COLO668 (cell line): Measurements from ENCODE around the gene LCOR.

Experiments used
- DNase-seq: peaks from one replicate; lab custom pipeline; 2025; ENCODE audit not compliant: unreplicated experiment; lab: John Stamatoyannopoulos, UW

Gene LCOR

DNA sequence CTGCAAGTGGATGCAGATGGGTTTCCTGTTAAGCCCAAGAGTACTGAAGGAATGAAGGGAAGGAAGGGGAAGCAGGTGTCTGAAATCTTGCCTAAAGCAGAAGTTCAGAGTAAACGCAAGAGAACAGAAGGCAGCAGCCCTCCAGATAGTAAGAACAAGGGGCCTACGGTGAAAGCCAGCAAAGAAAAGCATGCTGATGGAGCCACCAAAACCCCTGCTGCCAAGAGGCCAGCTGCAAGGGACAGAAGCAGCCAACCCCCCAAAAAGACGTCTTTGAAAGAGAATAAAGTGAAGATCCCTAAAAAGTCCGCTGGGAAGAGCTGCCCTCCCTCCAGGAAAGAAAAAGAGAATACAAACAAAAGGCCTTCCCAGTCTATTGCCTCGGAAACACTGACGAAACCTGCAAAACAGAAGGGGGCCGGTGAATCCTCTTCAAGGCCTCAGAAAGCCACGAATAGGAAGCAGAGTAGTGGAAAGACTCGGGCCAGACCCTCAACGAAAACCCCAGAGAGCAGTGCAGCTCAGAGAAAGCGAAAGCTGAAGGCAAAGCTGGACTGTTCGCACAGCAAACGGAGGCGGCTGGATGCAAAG is 152.5 kb downstream of the LCOR start:
- DNase-seq, result no peak

DNA sequence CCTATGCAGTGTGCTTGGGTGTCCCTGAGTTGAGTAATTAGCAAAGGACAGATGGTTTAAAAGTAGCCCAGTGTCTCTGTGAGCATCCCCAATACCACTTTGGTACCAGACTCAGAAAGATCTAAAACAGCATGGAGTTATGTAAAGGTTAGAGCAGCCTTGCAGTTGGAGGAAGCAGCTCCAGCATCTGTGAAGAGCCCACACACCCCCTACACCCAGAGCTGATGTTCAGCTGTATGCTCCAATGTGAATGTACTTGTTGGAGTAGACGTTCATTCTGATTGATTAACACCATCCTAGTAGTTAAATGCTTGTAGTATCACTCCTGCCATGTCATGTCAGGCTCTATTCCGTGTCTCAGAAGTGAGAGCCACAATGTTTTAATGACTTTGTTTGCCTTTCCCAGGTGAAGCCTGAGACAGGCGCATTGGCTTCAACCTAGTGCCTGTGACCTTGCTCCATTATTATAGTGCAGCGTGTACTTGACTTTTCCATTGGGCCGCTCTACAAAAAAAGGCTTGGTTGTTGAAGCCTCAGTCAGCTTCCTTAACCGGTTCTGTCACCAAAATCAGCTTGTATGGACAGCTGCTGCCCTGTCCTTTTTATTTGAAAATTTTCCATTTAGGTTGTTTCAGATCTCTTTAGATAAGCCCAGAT is 154.2 kb downstream of the LCOR start:
- DNase-seq, result no peak

DNA sequence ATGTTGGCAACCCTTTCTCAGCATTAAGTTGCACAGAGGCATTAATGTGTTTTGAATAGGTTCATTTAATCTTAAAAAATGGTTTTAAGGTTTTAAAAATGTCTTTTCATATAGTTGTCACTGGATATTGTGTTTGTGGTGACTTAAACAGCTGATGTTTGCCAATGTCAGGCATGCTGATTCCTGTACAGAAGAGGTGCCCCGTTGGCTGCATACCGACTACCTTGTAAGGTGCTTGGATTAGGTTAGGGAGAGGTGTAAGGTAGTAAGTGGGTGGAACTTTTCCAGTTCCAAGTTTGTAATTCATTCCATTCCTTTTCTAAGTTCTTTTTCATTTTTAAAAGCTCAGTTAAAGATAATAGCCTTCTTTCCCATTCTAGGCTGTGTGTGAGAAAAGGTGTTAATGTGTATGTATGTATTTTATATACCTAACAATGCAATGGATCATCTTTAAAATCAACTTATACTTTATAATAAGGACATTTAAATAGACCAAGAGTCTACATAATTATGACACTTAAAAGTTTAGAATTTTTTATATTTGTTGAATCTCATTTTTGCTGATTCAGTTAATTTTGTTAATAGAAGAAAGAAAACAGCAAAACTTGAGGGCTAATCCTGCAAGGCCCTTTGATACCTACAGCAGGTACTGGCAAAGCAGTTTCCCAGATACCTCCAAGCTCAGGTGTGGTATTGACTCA is 155.2 kb downstream of the LCOR start:
- DNase-seq, result no peak

DNA sequence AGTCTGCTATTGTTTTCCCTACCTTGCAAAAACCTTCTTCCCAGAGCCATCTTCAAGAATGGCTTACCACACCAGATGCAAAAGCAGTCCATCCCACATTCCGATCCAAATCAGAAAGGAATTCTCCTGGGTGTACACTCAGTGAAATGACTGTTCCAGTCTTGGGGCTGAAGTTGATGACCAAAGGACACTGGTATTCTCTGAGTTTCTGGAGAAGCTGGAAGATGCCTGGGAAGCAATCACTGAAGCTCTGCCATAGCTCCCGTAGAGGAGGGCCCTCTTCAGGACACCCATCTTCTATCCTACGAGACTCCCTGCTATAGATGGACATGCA is 155.7 kb downstream of the LCOR start:
- DNase-seq, result no peak

DNA sequence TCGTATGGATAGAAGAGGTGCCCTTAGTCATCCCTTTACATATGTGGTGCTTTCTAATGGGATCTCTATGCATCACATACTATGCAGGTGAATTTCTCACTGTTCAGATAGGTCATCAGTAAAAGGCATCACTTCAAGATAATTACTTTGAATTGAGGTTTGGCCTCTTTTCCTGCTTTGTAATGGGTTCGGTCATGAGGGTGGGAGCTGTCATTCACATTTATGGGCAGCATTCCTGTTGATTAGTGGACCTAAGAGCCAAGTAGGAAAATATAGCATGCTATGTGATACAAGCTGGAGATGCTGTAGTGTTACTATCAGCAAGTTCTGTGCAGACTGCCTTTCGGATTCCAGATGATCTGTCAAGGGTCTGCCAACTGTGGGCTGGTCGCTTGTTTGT is 156.3 kb downstream of the LCOR start:
- no peak for DNase-seq

DNA sequence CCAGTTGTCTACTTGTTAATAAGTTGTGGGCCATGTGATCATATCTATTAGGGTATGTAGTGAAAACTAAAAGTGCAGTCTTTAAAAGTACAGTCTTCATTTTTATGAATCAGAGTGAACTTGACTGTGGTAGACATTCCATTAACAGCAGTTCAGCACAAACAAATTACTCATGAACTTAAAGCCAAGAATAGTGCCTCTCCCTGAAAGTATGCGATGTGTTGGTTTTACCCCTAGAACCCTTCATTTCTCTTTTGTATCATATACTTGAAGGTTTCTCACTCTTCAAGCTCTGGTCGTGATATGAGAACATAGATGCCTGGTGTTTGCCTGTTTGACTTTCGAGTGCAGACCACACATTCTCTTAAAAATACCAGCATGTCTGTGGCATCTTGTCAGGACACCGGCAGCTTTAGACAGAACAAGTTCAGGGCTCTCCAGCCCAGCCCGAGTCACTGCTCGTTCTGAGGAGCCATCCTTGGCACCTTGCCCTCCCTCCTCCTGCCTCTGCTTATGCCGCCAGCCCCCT is 159.3 kb downstream of the LCOR start:
- DNase-seq, result no peak

DNA sequence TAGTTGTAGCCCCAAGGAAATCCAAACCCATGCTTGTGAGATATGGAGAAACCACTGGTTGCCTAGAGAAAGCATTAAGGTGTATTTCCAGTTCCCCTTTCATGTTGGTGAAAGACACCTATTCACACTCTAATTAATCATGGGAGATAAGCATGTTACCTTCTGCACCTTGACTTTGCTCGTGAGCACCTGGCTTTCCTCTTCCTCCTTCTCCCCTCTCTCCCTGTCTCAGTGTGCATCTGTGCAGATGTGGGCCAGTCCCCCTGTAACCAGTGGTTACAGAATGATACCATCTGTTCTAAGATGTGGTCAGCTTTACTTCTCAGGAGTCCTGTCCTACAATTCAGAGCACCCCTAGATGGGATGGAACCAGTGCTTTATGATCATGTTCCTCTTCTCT is 160.6 kb downstream of the LCOR start:
- DNase-seq, result no peak

DNA sequence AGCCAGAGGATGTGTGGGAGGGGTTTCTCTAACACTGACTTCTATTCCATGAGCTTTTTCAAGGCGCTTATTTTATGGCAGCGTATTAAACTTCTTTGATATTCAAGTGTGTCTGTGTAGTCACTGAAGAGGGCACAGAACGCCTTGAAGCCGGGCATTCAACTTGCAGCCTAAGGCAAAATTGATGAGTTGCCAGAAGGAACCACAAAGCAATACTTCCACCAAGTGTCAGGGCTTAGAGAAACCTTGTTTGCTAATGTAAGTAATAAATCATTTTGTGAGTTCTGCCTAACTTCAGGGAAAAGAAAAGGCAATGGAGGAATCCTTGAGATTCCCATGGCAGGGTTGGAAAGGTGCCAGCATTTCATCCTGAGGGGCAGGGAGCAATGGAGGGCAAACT is 163.8 kb downstream of the LCOR start:
- DNase-seq, result no peak

DNA sequence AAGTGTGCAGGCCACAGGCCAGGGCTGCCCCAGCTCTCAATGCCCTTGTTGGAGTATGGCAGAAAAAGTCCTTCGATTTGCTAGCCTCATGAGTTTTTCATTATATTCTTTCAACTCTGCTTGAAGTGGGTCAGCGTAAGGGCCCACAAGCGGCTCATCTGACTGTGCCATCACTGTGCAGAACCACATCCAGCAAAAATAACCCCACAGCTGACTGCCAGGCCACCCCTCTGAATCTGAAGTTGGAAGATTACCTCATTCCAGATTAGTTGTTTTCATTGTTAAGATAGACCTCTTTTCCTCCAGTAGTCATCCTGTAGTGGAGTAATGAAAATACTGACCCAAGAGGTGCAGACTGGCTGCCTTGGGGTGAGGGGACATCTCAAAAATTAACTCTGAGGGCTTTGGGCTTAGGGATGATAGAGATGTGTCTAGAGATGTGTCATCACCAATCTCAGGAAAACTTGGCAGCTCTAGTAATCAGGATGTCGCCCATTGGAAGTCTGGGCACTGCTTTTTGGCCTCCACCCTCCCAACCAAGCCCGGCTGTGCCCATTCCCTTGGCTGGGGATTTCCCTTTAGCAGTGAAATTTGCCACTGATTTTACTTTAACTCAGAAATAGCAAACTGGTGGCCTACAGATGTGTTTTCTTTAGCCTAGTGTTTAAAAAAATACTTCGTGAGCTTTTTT is 164.3 kb downstream of the LCOR start:
- no peak for DNase-seq

DNA sequence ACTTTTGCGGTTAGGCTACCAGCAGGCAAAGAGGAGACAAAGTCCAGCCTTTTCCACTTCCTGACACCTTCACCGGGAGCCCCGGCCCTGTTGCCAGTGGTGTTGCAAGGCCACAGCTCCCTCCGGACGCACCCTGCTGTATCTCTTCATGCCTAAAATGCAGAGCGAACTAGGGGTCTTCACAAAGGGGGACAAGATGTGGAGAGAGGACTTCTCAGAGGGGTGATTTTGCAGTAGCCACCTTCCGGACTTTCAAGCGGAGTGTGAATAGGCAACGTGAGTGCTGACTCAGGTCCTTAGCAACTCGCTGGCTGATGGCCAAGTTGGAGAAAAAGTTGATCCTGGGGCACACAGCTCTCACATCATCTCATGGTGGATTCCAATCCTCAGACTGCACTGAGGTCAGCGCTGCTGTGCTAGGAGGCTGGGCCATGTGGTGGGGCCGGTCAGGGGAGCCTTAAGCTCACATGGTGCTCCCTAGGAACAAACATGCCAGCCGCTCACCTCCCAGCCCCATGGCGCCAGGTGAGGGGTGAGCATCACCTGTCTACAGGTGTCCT is 166.3 kb downstream of the LCOR start:
- peak; percentile 71 for DNase-seq

DNA sequence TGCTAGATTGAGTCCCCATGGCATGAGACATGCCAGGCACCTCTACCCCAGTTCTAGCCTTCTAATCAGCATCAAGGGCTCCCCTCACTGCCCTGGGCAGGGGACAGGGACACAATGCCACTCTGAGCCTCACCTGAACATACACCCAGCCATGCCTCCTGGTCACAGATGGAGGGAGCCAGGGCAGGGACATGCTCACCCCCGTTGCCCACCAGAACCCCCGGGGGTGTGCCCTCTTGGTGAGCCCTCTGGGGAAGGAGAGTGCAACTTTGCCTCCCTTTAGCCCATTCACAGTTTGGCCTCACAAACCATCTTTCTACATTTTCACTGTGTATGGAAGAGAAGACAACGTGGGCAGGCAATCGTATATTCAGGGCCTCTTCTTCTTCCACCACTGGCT is 167.2 kb downstream of the LCOR start:
- DNase-seq, result no peak

DNA sequence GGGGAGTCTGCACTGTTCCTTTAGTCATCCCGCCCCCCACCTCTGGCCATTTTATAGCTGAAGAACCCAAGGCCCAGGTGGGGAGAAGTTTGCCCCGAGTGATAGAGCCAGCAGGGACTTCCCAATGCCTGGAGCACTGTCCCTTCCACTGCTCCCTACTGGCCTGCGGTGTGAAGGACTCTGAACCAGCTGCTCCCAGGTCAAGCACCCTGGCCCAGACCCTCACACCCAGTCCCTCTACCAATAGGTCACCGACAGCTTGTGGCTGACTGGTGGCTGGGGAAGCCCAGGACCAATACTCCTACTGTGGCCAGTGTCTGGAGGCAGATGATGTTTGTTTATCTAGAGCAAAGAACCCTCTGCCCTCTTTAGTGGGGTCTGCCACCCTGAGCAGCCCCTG is 167.9 kb downstream of the LCOR start:
- no peak for DNase-seq

DNA sequence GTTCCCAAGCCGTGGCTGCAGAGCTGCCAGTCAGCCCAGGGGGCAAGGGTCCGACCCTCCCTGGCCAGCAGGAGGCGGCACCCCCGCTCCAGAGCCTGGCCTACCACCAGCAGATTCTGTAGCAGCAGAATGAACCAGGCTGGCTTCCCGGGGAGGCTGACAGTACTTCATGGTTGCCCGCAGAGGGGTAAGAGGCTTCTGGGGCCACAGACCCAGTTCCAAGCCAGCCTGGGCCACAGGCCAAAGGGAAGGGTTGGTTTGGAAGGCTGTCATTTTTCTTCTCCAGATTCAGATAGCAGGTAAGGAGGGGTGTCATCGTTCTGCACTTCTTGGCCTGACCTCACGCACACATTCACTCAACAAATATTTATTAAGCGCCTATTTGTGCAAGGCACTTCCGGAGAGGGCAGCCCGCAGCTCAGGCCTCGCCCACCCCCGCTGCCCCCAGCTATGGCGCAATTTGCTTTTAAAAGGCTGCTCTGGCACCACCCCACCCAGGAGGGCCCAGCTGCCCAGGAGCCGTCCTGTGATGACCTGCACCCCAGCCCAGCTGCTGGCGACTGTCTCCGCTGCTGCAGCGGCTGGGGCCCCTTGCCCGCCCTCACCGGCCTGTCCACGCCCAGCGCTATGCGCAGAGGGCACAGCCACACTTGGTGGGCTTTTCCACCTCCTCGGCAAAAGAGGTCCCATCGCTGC is 168.5 kb downstream of the LCOR start:
- peak; percentile 19 for DNase-seq

DNA sequence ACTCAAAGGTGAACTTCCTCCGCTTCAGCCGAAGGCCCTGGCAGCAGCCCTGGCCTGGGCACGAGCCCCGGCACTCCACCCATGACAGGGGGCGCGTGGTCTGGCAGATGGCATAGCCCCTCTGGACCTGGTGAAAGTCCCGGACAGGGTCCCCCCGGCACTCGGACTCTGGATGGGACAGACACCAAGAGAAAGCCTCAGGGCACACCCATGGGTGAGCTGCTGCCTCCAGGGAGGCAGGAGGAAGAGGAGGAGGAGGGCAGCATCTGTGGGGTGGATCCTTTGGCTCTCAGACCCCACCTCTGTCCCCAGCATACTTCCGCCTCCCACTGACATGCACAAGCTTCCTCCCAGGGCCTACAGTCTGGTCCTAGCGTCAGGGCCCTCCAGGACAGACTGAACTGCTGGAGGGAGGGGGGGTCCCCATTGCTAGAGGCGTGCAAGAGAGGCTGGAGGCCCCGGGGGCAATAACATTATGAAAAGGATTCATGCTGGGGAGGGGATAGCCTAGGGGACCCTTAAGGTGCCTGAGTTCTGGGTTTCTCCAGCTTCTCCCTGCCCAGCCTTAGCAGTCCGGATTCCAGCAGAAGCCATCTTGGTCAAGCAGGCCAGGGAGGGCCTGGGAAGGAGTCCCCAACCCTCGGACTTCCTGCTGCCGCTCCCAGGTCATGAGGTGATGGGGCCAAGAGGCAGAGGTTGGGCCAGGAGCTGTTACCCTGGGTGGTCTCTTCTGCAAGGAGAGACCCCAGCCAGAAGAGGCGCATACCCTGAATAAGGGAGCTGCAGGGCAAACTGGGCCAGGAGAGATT is 169.3 kb downstream of the LCOR start:
- DNase-seq, result no peak

DNA sequence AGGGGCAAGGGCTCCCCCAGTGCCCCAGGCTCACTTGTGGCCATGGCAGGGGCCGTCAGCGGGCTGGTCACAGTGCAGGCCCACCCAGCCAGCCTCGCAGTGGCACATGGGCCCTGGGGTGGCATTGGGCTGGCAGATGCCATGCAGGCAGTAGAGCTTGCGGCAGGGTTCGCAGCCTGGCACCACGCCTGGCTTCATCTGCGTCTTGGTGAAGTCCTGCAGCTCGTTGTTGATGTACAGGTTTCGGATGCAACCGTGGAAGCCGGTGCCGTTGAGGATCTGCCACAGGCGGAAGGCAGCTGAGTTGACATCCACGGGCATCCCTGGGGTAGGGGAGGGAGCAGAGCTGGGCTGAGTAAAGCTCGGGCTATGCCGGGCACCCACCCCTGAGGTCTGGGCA is 170.6 kb downstream of the LCOR start:
- DNase-seq, result no peak

DNA sequence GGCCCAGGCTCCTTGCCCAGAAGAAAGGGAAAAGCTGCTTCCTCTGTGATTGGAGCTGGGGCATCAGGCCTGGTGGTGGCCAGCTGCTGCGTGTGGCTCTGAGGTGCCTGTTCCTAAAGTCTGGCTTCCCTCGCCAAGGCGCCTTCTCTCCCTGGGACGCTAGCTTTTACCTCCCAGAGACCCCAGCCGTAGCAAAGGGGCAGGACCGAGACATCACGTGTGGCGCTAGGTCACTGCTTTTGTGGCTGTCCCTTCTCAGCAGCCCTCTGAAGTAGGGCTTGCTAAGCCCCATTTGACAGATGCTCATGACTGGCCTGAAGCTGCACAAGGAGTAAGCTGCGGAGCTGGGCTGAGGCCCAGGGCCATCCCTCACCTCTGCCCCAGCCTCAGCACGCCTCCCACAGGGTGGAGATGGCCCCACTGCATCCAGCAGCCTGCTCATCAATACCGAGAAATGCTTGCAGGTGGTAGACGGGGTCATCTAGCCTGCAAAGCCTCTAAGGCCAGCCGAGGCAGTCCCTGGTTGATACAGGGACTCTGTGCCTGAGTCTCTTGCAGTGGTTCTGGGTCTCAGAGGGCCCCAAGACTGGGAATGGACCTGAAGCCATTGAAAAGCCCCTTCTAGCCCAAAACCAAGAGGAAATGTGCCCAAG is 171.2 kb downstream of the LCOR start:
- DNase-seq, result no peak

DNA sequence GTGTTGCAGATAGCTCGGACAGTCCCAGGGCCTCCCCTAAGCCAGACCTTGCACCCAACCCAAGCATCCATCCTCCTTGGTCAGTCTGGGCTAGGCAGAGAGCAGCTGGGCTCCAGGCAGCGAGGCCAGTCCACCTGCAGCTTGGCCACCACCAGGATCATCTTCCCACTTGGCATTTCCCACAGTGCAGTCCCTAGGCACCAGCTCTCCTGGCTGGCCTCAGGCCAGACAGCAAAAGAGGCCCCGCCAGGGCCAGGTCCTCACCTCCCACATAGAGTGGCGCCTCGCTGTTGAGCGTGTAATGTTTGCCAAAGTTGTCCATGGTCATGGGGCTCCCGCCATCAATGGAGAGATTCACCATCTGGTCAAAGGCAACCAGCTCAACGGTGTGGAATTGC is 171.7 kb downstream of the LCOR start:
- peak; percentile 13 for DNase-seq

DNA sequence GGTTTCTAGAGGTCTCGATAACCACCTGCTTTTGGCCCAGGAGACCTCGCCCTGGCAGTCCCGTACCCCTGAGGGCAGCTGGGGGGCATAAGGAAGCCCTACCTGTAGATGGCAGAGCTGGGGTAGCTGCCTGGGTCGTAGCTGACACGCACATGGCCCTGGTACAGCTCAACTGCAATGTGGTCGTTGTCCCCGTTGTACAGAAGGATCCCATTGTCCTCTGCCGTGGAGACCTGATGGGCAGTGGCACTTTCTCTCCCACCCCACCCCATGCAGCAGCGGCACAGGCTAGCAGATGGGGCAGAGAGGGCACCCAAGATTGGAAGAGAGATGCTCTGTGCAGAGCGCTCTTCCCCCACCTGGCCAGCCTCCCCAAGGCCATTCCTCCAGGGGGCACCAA is 172.5 kb downstream of the LCOR start:
- no peak for DNase-seq

DNA sequence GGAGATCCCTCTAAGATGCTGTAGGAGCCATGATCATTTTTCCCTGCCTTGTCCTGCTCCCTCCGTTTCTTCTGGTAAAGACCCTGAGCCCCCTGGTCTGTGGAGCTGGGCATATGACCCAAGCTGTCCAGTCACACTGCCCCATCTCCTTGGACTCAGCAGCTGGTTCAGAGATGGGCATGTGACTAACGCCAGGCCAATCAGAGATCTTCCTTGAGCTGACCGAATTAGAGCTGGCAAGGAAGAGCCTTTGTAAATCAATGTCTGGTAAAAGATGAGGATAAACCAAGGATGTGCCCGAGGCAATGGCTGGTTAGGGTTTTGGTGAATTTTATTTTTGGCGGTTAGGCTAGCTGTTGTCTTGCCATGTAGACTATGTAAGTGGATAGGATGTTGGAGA is 173.3 kb downstream of the LCOR start:
- no peak for DNase-seq

DNA sequence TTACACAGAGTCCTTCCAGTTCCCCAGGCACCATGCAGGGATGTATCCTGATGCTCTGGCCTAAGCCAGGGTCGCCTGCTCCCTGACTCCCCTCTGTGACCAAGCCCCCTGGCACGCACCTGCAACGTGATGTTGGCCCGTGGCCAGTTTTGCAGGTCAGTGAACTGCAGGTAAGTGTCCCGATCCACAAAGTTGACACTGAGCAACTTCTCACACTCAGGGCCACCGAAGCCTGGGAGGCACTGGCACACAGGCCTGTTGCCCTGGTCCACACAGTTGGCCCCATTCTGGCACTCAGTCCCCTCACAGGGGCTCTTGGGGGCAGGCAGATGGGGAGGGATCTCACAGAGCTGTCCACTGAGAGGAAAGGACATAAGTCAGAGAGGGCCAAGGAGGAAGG is 174.3 kb downstream of the LCOR start:
- DNase-seq, result no peak
